GM12892 (cell line): ENCODE measurements around the gene RAP1GAP2.

ENCODE experiments used
- DNase-seq: peaks from one replicate; pipeline ENCODE4 v3.0.0; 2011; ENCODE audit not compliant: insufficient read length
- FAIRE-seq: peaks from 2 replicates; lab custom pipeline; 2011; peaks lifted over from hg19 to GRCh38; lab: Jason Lieb, UNC
- POLR2A ChIP-seq: IDR thresholded peaks from 2 replicates; pipeline ENCODE4 v1.6.1; 2011; ENCODE audit warnings: low read depth, low read length, control low read depth
- POLR2AphosphoS5 ChIP-seq: IDR thresholded peaks from 2 replicates; pipeline ENCODE4 v1.6.1; 2011; ENCODE audit warnings: low read depth, low read length, control low read depth
- TAF1 ChIP-seq: IDR thresholded peaks from 2 replicates; pipeline ENCODE4 v1.6.1; 2011; ENCODE audit warnings: low read depth, mild to moderate bottlenecking, control low read depth, low read length, borderline replicate concordance

RAP1GAP2 gene

DNA sequence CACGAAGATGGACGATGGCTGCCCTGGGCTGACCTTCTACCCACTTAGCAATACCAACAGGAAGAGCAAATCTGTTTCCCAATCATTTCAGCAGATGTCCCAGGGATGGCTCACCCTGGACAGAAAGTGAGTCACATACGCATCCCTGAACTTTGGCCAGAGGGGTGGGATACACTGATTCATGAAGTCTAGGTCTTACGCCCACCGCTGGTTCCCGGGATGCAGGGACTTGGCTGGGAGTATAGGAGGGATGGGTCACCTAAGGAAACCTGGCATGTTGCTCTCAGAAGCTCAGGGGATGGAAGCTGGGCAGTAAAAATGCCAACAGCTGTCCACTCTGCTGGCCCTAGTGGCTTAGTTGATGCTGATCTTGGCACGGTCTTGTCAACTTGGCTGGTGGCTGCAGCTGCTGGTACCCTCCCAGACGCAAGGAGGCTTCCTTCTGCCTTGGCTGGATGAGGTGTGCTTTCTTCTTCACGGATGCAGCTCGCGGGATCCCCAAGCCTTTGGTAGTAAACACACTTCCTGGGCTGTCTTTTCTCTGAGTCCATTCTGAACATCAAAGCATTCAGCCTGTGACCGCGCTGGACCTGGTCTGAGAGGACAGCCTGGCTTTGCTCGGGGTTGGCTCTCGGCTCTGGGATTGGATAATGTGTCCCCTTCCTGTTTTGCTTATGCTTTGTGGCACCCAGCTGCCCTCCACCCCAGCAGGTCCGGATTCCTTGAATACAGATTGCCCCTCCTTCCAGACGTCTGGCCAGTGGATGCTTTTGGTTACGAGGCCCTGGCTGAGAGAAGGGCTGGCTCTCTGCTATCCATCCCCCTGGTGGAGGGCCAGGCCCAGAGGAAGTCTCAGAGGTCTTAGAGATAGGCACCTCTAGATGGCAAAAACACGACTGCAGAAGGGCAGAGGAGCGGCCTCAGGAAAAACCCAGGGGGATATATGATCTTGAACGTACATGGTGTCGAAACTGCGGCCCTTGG, 71.5 kb downstream of the RAP1GAP2 start:
- FAIRE-seq (no peak), DNase-seq (no peak)
- TF ChIP-seq POLR2AphosphoS5 (no peak), TAF1 (no peak), POLR2A (no peak)

- no peak for FAIRE-seq
- no peak for DNase-seq
- TF ChIP-seq POLR2A = no peak
Observed at GRCh38 chr17:2869604-2870003, 73.4 kb downstream of the RAP1GAP2 start.

DNA sequence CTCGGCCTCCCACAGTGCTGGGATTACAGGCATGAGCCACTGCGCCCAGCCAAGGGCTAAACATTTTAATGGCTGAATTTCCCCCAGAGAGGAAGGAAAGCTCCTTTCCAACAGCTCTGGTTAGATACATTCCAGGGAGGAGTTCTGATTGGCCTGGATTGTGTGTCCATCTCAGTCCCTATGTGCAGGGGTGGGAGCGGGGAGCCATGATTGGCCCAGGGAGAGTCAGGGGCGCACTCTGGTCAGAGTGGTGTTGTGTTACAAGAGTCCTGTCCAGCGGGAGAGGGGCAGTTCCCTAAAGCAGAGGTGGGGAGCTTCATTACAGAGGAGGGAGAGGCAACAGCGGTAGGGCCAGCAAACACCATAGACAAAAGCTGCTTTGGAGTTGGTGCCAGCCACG, 75.0 kb downstream of the RAP1GAP2 start:
- FAIRE-seq = no peak
- DNase-seq = no peak
- TF ChIP-seq POLR2AphosphoS5 (no peak), TAF1 (no peak), POLR2A (no peak)

DNA sequence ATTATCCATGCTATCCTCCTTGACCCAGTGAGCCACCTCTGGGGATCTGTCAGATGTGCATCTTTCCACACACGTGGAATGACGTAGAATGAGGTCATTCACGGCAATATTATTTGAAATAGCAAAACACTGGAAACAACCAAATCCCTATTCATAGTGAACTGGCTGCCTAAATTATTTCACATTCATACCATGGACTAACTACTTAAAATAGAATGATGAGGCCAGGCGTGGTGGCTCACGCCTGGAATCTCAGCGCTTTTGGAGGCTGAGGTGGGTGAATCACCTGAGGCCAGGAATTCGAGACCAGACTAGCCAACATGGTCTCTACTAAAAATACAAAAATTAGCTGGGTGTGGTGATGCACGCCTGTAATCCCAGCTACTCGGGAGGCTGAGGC, 75.5 kb downstream of the RAP1GAP2 start:
- FAIRE-seq (no peak), DNase-seq (no peak)
- TF ChIP-seq POLR2AphosphoS5 (no peak), TAF1 (no peak), POLR2A (no peak)

- no peak for FAIRE-seq
- no peak for DNase-seq
- TF ChIP-seq POLR2A (no peak), POLR2AphosphoS5 (no peak), TAF1 (no peak)
Observed at GRCh38 chr17:2872282-2872681, 76.0 kb downstream of the RAP1GAP2 start.

DNA sequence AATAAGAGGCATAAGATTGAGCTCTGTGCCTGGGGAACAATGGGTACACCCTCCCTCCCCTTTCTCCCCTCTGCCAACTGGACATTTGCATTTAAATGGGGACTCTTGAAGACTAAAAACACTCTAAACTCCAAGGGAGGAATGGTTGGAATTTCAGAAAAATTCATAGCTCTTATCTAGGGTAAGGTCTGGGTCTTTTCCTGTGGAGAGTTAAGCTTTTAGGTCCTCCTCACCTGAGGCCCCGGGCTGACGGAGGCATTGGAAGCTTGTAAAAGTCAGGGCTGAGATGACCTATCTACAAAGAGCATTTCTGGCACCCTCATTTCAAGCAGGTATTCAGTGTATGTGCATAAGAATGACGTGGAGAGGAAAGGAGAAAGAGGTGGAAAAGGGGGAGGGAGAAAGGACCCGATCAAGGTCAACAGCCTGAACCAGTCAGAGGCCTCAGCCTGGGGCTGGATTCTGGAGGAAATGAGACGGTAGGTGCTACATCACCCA, 78.0 kb downstream of the RAP1GAP2 start:
- DNase-seq = no peak
- TF ChIP-seq POLR2A (no peak), POLR2AphosphoS5 (no peak), TAF1 (no peak)
- no peak for FAIRE-seq

DNA sequence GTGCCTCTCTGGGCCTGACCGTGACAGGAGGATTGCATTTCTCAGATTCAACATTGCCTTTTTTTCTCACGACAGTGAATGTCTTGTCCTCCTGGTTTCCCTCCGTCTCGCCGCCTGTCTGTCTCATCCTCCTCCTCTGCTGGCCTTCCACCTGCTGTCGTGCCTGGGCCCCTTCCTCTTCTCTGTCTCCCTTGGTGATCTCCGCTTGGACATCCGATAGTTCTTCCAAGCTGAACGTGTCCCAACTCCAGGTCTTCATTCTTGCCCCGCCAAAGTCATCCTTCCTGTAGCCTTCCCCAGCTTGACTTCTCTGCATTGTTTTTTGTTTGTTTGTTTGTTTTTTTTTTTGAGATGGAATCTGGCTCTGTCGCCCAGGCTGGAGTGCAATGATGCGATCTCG, 79.4 kb downstream of the RAP1GAP2 start:
- no peak for DNase-seq
- no peak for TF ChIP-seq TAF1
- no peak for TF ChIP-seq POLR2A
- TF ChIP-seq POLR2AphosphoS5 = no peak
- FAIRE-seq = no peak

DNA sequence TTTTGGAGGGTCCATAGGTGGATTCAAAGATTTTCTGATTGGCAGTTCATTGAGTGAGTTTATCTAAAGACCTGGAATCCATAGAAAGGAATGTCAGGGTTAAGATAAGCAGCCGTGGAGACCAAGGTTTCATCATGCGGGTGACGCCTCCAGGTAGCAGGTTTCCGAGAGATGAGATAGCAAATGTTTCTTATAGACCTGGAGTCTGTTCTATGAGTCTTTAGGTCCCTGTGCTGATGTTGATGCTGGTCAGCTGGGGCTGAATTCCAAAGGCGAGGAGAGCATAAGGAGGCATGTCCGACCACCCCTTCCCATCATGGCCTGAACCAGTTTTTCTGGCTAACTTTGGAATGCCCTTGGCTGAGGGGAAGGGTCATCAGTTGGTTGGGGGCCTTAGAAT, 80.2 kb downstream of the RAP1GAP2 start:
- FAIRE-seq (no peak), DNase-seq (no peak)
- no peak for TF ChIP-seq POLR2A

- FAIRE-seq (no peak), DNase-seq (no peak)
- no peak for TF ChIP-seq TAF1
- no peak for TF ChIP-seq POLR2A
- no peak for TF ChIP-seq POLR2AphosphoS5
Observed at GRCh38 chr17:2878751-2879254, 82.6 kb downstream of the RAP1GAP2 start.

DNA sequence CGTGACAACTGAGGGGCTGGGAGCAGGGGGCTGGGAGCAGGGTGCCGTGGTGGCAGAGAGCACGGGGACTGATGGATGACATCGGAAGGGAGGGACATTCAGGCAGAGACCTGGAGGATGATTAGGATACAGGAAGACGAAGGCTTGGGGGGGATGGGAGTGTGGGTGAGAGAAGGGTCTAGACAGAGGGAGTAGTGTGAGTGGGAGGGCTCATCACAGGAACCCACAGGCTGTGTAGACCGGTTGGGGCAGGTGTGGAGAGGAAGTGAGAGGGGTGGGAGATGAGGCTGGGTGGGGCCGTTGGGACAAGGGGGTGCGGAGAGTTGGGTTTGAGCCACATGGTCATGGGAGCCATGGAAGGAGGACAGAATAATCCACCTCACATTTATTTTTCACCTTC, 83.8 kb downstream of the RAP1GAP2 start:
- no peak for TF ChIP-seq POLR2AphosphoS5
- no peak for TF ChIP-seq POLR2A
- TF ChIP-seq TAF1 = no peak
- FAIRE-seq = no peak

GRCh38 chr17:2881295-2881694, 85.1 kb downstream of the RAP1GAP2 start:
- TF ChIP-seq POLR2AphosphoS5 = no peak
- TF ChIP-seq TAF1 = no peak
- TF ChIP-seq POLR2A = no peak
- DNase-seq (no peak), FAIRE-seq (no peak)

More for the DNA sequence above, 83.8 kb downstream of the RAP1GAP2 start:
- no peak for DNase-seq
